ENCODE data around the gene PNPLA7. TPM values are rescaled to one million over a fixed set of nuclear protein-coding genes. Genes with fewer than 3 reads are reported as not detected.
A peak's percentile ranks its signal among the peaks of the same experiment; 100 is the strongest.

Gene PNPLA7
- total and polyA plus RNA-seq, 2 of the 13 experiments (the other 11 are each of a cell fraction or from before 2014, with no cell fraction given), result 0.42 to 1.5 TPM

- TF ChIP-seq THAP11 (CRISPR knock-in tag; IDR thresholded peaks at IDR 0.05) (no peak), ZBTB7A (CRISPR knock-in tag; IDR thresholded peaks at IDR 0.05) (no peak), ZNF33B (CRISPR knock-in tag; IDR thresholded peaks at IDR 0.05) (0 out of 2 replicates have a peak, but pooled peaks have one; percentile 22), ZNF503 (CRISPR knock-in tag; IDR thresholded peaks at IDR 0.05) (no peak), ZNF354B (CRISPR knock-in tag; IDR thresholded peaks at IDR 0.05) (no peak), RBFOX2 (IDR thresholded peaks at IDR 0.05; ENCODE audit: low read depth, low read length) (peak; percentile 43; the same call in 1 of the 2 replicates), ZNF598 (CRISPR knock-in tag; IDR thresholded peaks at IDR 0.05; ENCODE audit: borderline replicate concordance) (0 out of 2 replicates have a peak, but pooled peaks have one; percentile 62), CC2D1A (CRISPR knock-in tag; IDR thresholded peaks at IDR 0.05) (no peak), HCFC1 (IDR thresholded peaks at IDR 0.05; ENCODE audit: low read depth, low read length) (no peak), ZFX (CRISPR knock-in tag; IDR thresholded peaks at IDR 0.05; ENCODE audit: low read depth) (0 out of 2 replicates have a peak, but pooled peaks have one; percentile 11), DNMT1 (CRISPR knock-in tag; IDR thresholded peaks at IDR 0.05) (no peak), ETV5 (CRISPR knock-in tag; IDR thresholded peaks at IDR 0.05; ENCODE audit: borderline replicate concordance) (no peak), ZNF776 (CRISPR knock-in tag; IDR thresholded peaks at IDR 0.05) (0 out of 2 replicates have a peak, but pooled peaks have one; percentile 51), ZBTB38 (CRISPR knock-in tag; IDR thresholded peaks at IDR 0.05) (0 out of 2 replicates have a peak, but pooled peaks have one; percentile 4), ZNF224 (CRISPR knock-in tag; IDR thresholded peaks at IDR 0.05) (no peak), ZFP90 (CRISPR knock-in tag; IDR thresholded peaks at IDR 0.05; ENCODE audit: borderline replicate concordance) (0 out of 2 replicates have a peak, but pooled peaks have one; percentile 42), MTA1 (CRISPR knock-in tag; IDR thresholded peaks at IDR 0.05; ENCODE audit: borderline replicate concordance) (0 out of 2 replicates have a peak, but pooled peaks have one; percentile 4), IKZF5 (CRISPR knock-in tag; IDR thresholded peaks at IDR 0.05) (no peak), ZHX1 (CRISPR knock-in tag; IDR thresholded peaks at IDR 0.05; ENCODE audit: low read depth) (0 out of 2 replicates have a peak, but pooled peaks have one; percentile 13), ZNF570 (CRISPR knock-in tag; IDR thresholded peaks at IDR 0.05; ENCODE audit: borderline replicate concordance) (no peak)
These were observed 92.6 kb downstream of the PNPLA7 start (continued) for GRCh38 chr9:137457406-137458193.

Data from HepG2 (cell line).